IMR-90 (cell line): ENCODE measurements around the gene CDON. TPM values are rescaled to one million over a fixed set of nuclear protein-coding genes. Genes with fewer than 3 reads are reported as not detected.

Experiments
- ATAC-seq: fragments of 200-7000 bp; cut with Tn5 transposase; 2 replicates; pipeline ENCODE4 v1.9.1; 2020; ENCODE audit warnings: low read depth, mild to moderate bottlenecking, moderate library complexity
- BruUV-seq: library from RNA; stranded (reverse); fragments of 400-500 nt; replicated peaks from 2 replicates; lab custom pipeline; 2021; lab: Mats Ljungman, UMichigan
- CTCF ChIA-PET: fragments of 300-600 bp; formaldehyde crosslinking; extraction: SDS; loops from one replicate; lab custom pipeline; 2021; ENCODE audit warnings: antibody characterized with exemption; lab: Yijun Ruan, JAX
- POLR2A ChIA-PET: fragments of 300-600 bp; sonication (Branson Sonifier 250); formaldehyde crosslinking; loops from one replicate; lab custom pipeline; 2022; ENCODE audit warnings: antibody characterized with exemption; ENCODE audit not compliant: unreplicated experiment; lab: Charles Lee
- DNase-seq: peaks from one replicate; pipeline ENCODE4 v3.0.0; 2013
- H2AFZ ChIP-seq: replicated peaks from 2 replicates; pipeline ENCODE3; 2013; ENCODE audit warnings: low read length, mild to moderate bottlenecking; ENCODE audit not compliant: poor library complexity
- H2AK5ac ChIP-seq: 2 replicates; pipeline ENCODE4 v1.6.1; 2013; ENCODE audit warnings: low read depth, low read length, inconsistent platforms
- H2AK9ac ChIP-seq: replicated peaks from 2 replicates; pipeline ENCODE3; 2013; ENCODE audit warnings: mild to moderate bottlenecking, low read depth, low read length, moderate library complexity; ENCODE audit not compliant: poor library complexity
- H2BK120ac ChIP-seq: 2 replicates; pipeline ENCODE4 v1.6.1; 2013; ENCODE audit warnings: low read depth, low read length, inconsistent platforms
- H2BK15ac ChIP-seq: 3 replicates; pipeline ENCODE4 v1.6.1; 2013; ENCODE audit warnings: low read depth, low read length, inconsistent platforms
- H2BK20ac ChIP-seq: 2 replicates; pipeline ENCODE4 v1.6.1; 2013; ENCODE audit warnings: low read depth, mild to moderate bottlenecking, inconsistent platforms, low read length, moderate library complexity
- H2BK5ac ChIP-seq: 2 replicates; pipeline ENCODE4 v1.6.1; 2013; ENCODE audit warnings: mild to moderate bottlenecking, low read depth, low read length, inconsistent platforms; ENCODE audit not compliant: poor library complexity, severe bottlenecking
- H3K14ac ChIP-seq: replicated peaks from 2 replicates; pipeline ENCODE4 v1.6.1; 2013; ENCODE audit warnings: low read depth, low read length, inconsistent platforms
- H3K18ac ChIP-seq: 2 replicates; pipeline ENCODE4 v1.6.1; 2013; ENCODE audit warnings: low read depth, low read length, control low read depth
- H3K23ac ChIP-seq: 2 replicates; pipeline ENCODE4 v1.6.1; 2013; ENCODE audit warnings: low read depth, low read length, inconsistent platforms
- H3K27ac ChIP-seq: 2 replicates; pipeline ENCODE4 v1.5.1; 2013; ENCODE audit warnings: mild to moderate bottlenecking, control low read depth, low read length; ENCODE audit not compliant: insufficient read depth
- H3K27me3 ChIP-seq: 2 replicates; pipeline ENCODE4 v1.6.1; 2013; ENCODE audit warnings: low read length; ENCODE audit not compliant: control insufficient read depth, insufficient read depth
- H3K36me3 ChIP-seq: 2 replicates; pipeline ENCODE4 v1.6.1; 2013; ENCODE audit warnings: low read length, mixed read lengths; ENCODE audit not compliant: control insufficient read depth, insufficient read depth
- H3K4ac ChIP-seq: 2 replicates; pipeline ENCODE4 v1.6.1; 2013; ENCODE audit warnings: low read depth, low read length, inconsistent platforms
- H3K4me1 ChIP-seq: 2 replicates; pipeline ENCODE4 v1.6.1; 2013; ENCODE audit warnings: low read length, mixed read lengths; ENCODE audit not compliant: control insufficient read depth, insufficient read depth
- H3K4me2 ChIP-seq: 2 replicates; pipeline ENCODE4 v1.6.1; 2013; ENCODE audit warnings: low read depth, mild to moderate bottlenecking, control low read depth, low read length, moderate library complexity
- H3K4me3 ChIP-seq: 2 replicates; pipeline ENCODE4 v1.5.1; 2013; ENCODE audit warnings: low read depth, mild to moderate bottlenecking, control low read depth, low read length, moderate library complexity; ENCODE audit not compliant: insufficient read depth
- H3K56ac ChIP-seq: 2 replicates; pipeline ENCODE4 v1.6.1; 2013; ENCODE audit warnings: low read length, inconsistent platforms; ENCODE audit not compliant: insufficient read depth; ENCODE audit errors: extremely low read depth
- H3K79me1 ChIP-seq, 2 experiments: 2 replicates each; pipeline ENCODE4 v1.6.1; 2013; ENCODE audit warnings: low read length in 2 of 2, inconsistent platforms in 1 of 2, low read depth in 1 of 2
- H3K9ac ChIP-seq: 2 replicates; pipeline ENCODE4 v1.6.1; 2013; ENCODE audit warnings: low read depth, low read length, control low read depth
- H3K9me1 ChIP-seq: 2 replicates; pipeline ENCODE4 v1.6.1; 2013; ENCODE audit warnings: low read length, inconsistent platforms; ENCODE audit not compliant: insufficient read depth
- H3K9me3 ChIP-seq: 2 replicates; pipeline ENCODE4 v1.6.1; 2013; ENCODE audit warnings: low read length; ENCODE audit not compliant: control insufficient read depth, insufficient read depth
- H4K20me1 ChIP-seq: 2 replicates; pipeline ENCODE4 v1.6.1; 2013; ENCODE audit warnings: low read length, inconsistent platforms; ENCODE audit not compliant: insufficient read depth
- H4K5ac ChIP-seq: 2 replicates; pipeline ENCODE4 v1.6.1; 2013; ENCODE audit warnings: mild to moderate bottlenecking, low read depth, low read length, control low read depth
- H4K8ac ChIP-seq, 2 experiments: 2 replicates each; pipeline ENCODE4 v1.6.1; 2013; ENCODE audit warnings: low read depth in 2 of 2, low read length in 2 of 2, control low read depth in 1 of 2, inconsistent platforms in 1 of 2
- H4K91ac ChIP-seq: 2 replicates; pipeline ENCODE4 v1.6.1; 2013; ENCODE audit warnings: low read depth, low read length, inconsistent platforms; ENCODE audit not compliant: insufficient read depth
- CEBPB ChIP-seq: IDR thresholded peaks from 2 replicates; pipeline ENCODE4 v1.6.1; 2012; ENCODE audit warnings: low read depth, low read length, improper control_type of control experiment
- CTCF ChIP-seq: conservative IDR thresholded peaks from 2 replicates; pipeline ENCODE4 v1.5.1; 2012; ENCODE audit warnings: mild to moderate bottlenecking, low read depth, low read length, improper control_type of control experiment
- ELK1 ChIP-seq: fragments of 150-350 bp; IDR thresholded peaks from 2 replicates; pipeline ENCODE4 v1.6.1; 2016; ENCODE audit warnings: low read depth, mild to moderate bottlenecking, low read length, moderate library complexity, borderline replicate concordance
- FOS ChIP-seq: fragments of 150-350 bp; IDR thresholded peaks from 2 replicates; pipeline ENCODE4 v1.6.1; 2016; ENCODE audit warnings: low read depth, low read length
- MAFK ChIP-seq: IDR thresholded peaks from 2 replicates; pipeline ENCODE4 v1.6.1; 2012; ENCODE audit warnings: low read depth, low read length, improper control_type of control experiment
- MAZ ChIP-seq: IDR thresholded peaks from 2 replicates; pipeline ENCODE4 v1.6.1; 2012; ENCODE audit warnings: low read depth, mild to moderate bottlenecking, low read length, improper control_type of control experiment, moderate library complexity, borderline replicate concordance
- POLR2A ChIP-seq: IDR thresholded peaks from 2 replicates; pipeline ENCODE4 v1.6.1; 2012; ENCODE audit warnings: mild to moderate bottlenecking, low read depth, low read length
- RAD21 ChIP-seq: IDR thresholded peaks from 2 replicates; pipeline ENCODE4 v1.6.1; 2012; ENCODE audit warnings: low read length, improper control_type of control experiment
- RFX5 ChIP-seq: IDR thresholded peaks from 2 replicates; pipeline ENCODE4 v1.8.0; 2012; ENCODE audit warnings: low read depth, mild to moderate bottlenecking, low read length, moderate library complexity
- SMC3 ChIP-seq: fragments of 150-350 bp; IDR thresholded peaks from 2 replicates; pipeline ENCODE4 v1.6.1; 2016; ENCODE audit warnings: low read depth, mild to moderate bottlenecking, antibody characterized with exemption, low read length, moderate library complexity
- WGBS, 2 experiments: methylation state at CpG; one replicate each; pipeline versions ENCODE4 v1.1.5 to v1.1.7; 2013; ENCODE audit warnings: missing lambda C conversion rate in 2 of 2; ENCODE audit not compliant: insufficient read length in 1 of 2; ENCODE audit errors: extremely low coverage in 2 of 2; 5-methylcytosine and 5-hydroxymethylcytosine counted together
- dilution Hi-C: fragments of 300-500 bp; cut with HindIII; formaldehyde crosslinking; loops from one replicate; pipeline ENCODE4 v1.14.3; 2018; ENCODE audit warnings: low sequenced_read_pairs; ENCODE audit not compliant: unreplicated experiment
- in situ Hi-C: fragments of 300-500 bp; cut with MboI; formaldehyde crosslinking; loops from 3 replicates; pipeline ENCODE4 v1.14.3; 2019; ENCODE audit warnings: low sequenced_read_pairs, inconsistent platforms, mixed read lengths
- intact Hi-C: fragments of 100-400 bp; cut with micrococcal nuclease; formaldehyde crosslinking; loops from 2 replicates; pipeline ENCODE4 v1.10.0; 2022
- polyA plus RNA-seq, 3 experiments: library from polyadenylated mRNA; depleted of rRNA; stranded (reverse); fragments of >200 nt; gene quantifications; 2 replicates each; pipeline ENCODE4 v1.2.3, GENCODE V29; 2012; ENCODE audit warnings: low replicate concordance in 1 of 3
- total RNA-seq: library from RNA; depleted of rRNA; stranded (reverse); fragments of >200 nt; gene quantifications from 2 replicates; pipeline ENCODE4 v1.2.3, GENCODE V29; 2012

Gene CDON
- total and polyA plus RNA-seq, 2 of the 4 experiments (the other 2 are of a cell fraction) = 1.2 to 3.8 TPM

DNA sequence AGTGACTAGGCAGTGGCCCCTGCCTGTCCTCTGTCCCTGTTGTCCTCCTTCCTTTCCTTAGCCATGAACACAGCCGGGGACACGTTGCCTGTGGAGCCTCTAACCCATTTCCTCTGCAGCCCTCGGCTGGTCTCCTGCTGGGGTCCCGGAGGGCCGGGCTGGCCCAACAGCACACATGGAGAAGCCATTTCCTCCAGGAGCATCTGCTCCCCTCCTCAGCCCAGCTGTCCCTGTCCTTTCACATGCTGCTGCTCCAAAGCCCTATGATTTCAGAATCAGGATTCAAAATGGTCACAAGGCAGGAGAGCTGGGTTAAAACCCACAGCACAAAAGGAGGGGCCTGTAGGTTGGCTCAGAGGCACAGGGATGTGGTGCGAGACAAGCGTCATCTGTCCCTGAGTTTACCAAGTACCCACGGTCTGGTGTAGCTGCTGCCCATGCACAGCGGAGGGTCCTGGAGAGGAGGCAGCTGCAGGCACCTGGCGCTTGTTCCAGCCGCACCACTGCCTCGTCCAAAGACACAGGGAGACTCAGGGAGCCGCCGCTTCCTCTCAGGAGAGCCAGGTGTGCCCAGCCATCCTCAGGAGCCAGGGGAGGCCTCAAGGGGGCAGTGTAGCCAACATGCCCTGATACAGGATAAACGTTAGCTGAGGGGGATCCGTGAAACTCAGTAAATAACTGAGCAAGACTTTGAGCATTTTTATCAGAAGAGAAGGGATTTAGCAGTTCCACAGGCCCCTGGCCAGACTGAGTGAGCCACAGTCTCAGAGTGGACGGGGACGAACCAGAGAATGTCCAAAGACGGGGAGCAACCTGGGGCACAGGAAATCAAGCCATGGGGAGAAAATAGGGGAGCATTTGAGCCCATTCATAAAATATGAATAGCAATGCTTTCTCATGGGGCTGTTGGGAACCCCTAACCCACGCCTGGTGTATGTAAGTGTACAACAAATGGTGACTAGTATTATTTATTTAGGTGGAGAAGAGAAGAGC lies 120.8 kb downstream of the CDON start:
- 36% methylated on average over 4 of the region's 20 CpGs; no CpG with 5 or more reads in 1 of the 2 experiments for WGBS, 2 experiments
- Histone ChIP-seq H2BK5ac (no peak overlapping the region), H3K27me3 (peaks cover 17% of the 10 kb centered on the region; the same call in 1 of the 2 replicates), H2BK120ac (no peak overlapping the region), H3K4me2 (no peak overlapping the region), H2AFZ (no peak overlapping the region), H3K27ac (no peak overlapping the region), H3K18ac (no peak overlapping the region), H3K9ac (no peak overlapping the region), H4K20me1 (no peaks in the 10 kb centered on the region), H3K4me1 (no peaks in the 10 kb centered on the region), H3K4ac (no peak overlapping the region), H4K91ac (no peak overlapping the region), H3K56ac (no peak overlapping the region), H3K9me3 (no peaks in the 10 kb centered on the region), H3K36me3 (no peaks in the 10 kb centered on the region), H4K8ac (no peak overlapping the region), H3K14ac (no peak overlapping the region), H2AK5ac (no peak overlapping the region), H2AK9ac (no peak overlapping the region), H3K9me1 (no peaks in the 10 kb centered on the region), H2BK15ac (no peak overlapping the region), H3K4me3 (no peak overlapping the region), H3K79me1 (no peaks in the 10 kb centered on the region), H4K5ac (no peak overlapping the region), H2BK20ac (no peak overlapping the region), H3K23ac (no peak overlapping the region)
- no peak for TF ChIP-seq FOS
- no peak for TF ChIP-seq POLR2A
- no peak for TF ChIP-seq MAFK
- TF ChIP-seq CEBPB = no peak
- TF ChIP-seq CTCF = peak; percentile 57
- no peak for TF ChIP-seq RFX5
- TF ChIP-seq MAZ = no peak
- TF ChIP-seq RAD21 = peak; percentile 55
- peak; percentile 50 for TF ChIP-seq SMC3
- TF ChIP-seq ELK1 = no peak
- dilution Hi-C loops (no loop called here), intact Hi-C loops (loop anchor here (1.0 kb wide), 1 partner anchor 252 kb away; no protein-coding TSS in a partner anchor), in situ Hi-C loops (no loop called here)
- CTCF ChIA-PET = interaction anchor here (0.6 to 0.9 kb wide), 3 partner anchors 10 to 252 kb away, joined by 3 read pairs; no protein-coding TSS in a partner anchor
- ATAC-seq (peak; percentile 65; the same call in 1 of the 2 replicates), DNase-seq (peak; percentile 19)
- POLR2A ChIA-PET = no interaction called here
- BruUV-seq = no TSS peak
